ENCODE measurements around the gene POU2F1. TPM values are rescaled to one million over a fixed set of nuclear protein-coding genes. Genes with fewer than 3 reads are reported as not detected.

POU2F1 gene
- total RNA-seq, 5 donors from 2014 or later (not counting 1 experiment from before 2014, with no cell fraction given), result 15.1 to 34.5 (median 22.6) TPM

GRCh38 chr1:167184081-167184480, 36.6 kb upstream of the POU2F1 start:
- no peak overlapping the region for H3K27ac ChIP-seq (ENCODE audit: low read length)
- Mint-ChIP-seq H3K9me3 (no peaks in the 10 kb centered on the region), H3K27ac (no peak overlapping the region), H3K4me1 (no peaks in the 10 kb centered on the region), H3K4me3 (no peak overlapping the region), H3K27me3 (peaks cover 0 to 6% of the 10 kb centered on the region in 2 donors), H3K36me3 (no peaks in the 10 kb centered on the region)
- CTCF ChIA-PET, result no interaction called here
- H3K4me1 ChIP-seq (ENCODE audit: control insufficient read depth in 1 of 2, extremely low read depth in 1 of 2, insufficient read depth in 2 of 2, low read length in 2 of 2), result no peaks in the 10 kb centered on the region
- H3K9me3 ChIP-seq, result no peaks in the 10 kb centered on the region
- no peaks in the 10 kb centered on the region for H3K36me3 ChIP-seq (ENCODE audit: control insufficient read depth in 2 of 2, extremely low read depth in 1 of 2, insufficient read depth in 1 of 2, low read length in 1 of 2)
- POLR2A ChIA-PET, result no interaction called here
- ATAC-seq (replicated peaks in 1 of 4) (no peak), DNase-seq (no peak)
- H3K4me3 ChIP-seq (ENCODE audit: control insufficient read depth in 1 of 2, extremely low read depth in 1 of 2, low read length in 1 of 2), result no peak overlapping the region
- H3K27me3 ChIP-seq (replicated peaks in 1 of 2; ENCODE audit: control insufficient read depth in 2 of 2, extremely low read depth in 1 of 2, insufficient read depth in 2 of 2, low read length in 1 of 2), result no peaks in the 10 kb centered on the region
- WGBS (ENCODE audit: insufficient coverage), result no CpG with 5 or more reads among the region's 2 CpGs

DNA sequence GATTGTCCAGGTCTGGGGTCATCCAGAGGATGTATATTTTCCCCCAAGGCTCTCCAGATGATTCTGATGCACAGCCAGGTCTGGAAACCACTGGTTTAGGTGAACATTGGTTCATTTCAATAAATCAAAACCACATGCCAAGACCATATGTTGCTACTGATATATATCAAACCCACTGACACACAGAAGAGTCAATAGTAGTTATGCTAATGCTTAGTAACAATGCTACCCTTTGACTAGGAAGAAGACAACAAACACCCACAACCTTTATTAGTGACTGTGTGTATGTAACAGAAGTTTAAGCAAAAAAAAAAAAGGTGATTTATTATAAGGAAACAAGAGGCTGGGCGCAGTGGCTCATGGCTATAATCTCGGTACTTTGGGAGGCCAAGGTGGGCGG, 35.6 kb upstream of the POU2F1 start:
- Histone ChIP-seq H3K4me1 (ENCODE audit: control insufficient read depth in 1 of 2, extremely low read depth in 1 of 2, insufficient read depth in 2 of 2, low read length in 2 of 2) (no peaks in the 10 kb centered on the region), H3K27ac (ENCODE audit: low read length) (no peak overlapping the region), H3K4me3 (ENCODE audit: control insufficient read depth in 1 of 2, extremely low read depth in 1 of 2, low read length in 1 of 2) (no peak overlapping the region), H3K36me3 (ENCODE audit: control insufficient read depth in 2 of 2, extremely low read depth in 1 of 2, insufficient read depth in 1 of 2, low read length in 1 of 2) (no peaks in the 10 kb centered on the region), H3K27me3 (replicated peaks in 1 of 2; ENCODE audit: control insufficient read depth in 2 of 2, extremely low read depth in 1 of 2, insufficient read depth in 2 of 2, low read length in 1 of 2) (no peaks in the 10 kb centered on the region), H3K9me3 (no peaks in the 10 kb centered on the region)
- Mint-ChIP-seq H3K27me3 (peaks cover 0 to 7% of the 10 kb centered on the region in 2 donors), H3K9me3 (no peaks in the 10 kb centered on the region), H3K27ac (no peak overlapping the region), H3K4me3 (no peak overlapping the region), H3K4me1 (no peaks in the 10 kb centered on the region), H3K36me3 (no peaks in the 10 kb centered on the region)
- no CpG with 5 or more reads among the region's 3 CpGs for WGBS (ENCODE audit: insufficient coverage)
- DNase-seq (no peak), ATAC-seq (replicated peaks in 1 of 4) (no peak)
- CTCF ChIA-PET, result no interaction called here
- POLR2A ChIA-PET, result no interaction called here

GRCh38 chr1:167185974-167186657, 34.6 kb upstream of the POU2F1 start:
- ChIA-PET CTCF (no interaction called here), POLR2A (no interaction called here)
- peaks cover 0 to 6% of the 10 kb centered on the region in 2 experiments for H3K27me3 ChIP-seq (replicated peaks in 1 of 2; ENCODE audit: control insufficient read depth in 2 of 2, extremely low read depth in 1 of 2, insufficient read depth in 2 of 2, low read length in 1 of 2)
- H3K27ac Mint-ChIP-seq, result no peak overlapping the region
- ATAC-seq (replicated peaks in 1 of 4) (no peak), DNase-seq (no peak)
- no peak overlapping the region for H3K4me3 Mint-ChIP-seq
- H3K36me3 ChIP-seq (ENCODE audit: control insufficient read depth in 2 of 2, extremely low read depth in 1 of 2, insufficient read depth in 1 of 2, low read length in 1 of 2), result no peaks in the 10 kb centered on the region
- peaks cover 4 to 15% of the 10 kb centered on the region in 2 donors for H3K27me3 Mint-ChIP-seq
- H3K4me3 ChIP-seq (ENCODE audit: control insufficient read depth in 1 of 2, extremely low read depth in 1 of 2, low read length in 1 of 2), result no peak overlapping the region
- WGBS (ENCODE audit: insufficient coverage), result 94% methylated on average over 3 of the region's 6 CpGs
- H3K27ac ChIP-seq (ENCODE audit: low read length), result no peak overlapping the region
- H3K9me3 Mint-ChIP-seq, result no peaks in the 10 kb centered on the region
- H3K9me3 ChIP-seq, result no peaks in the 10 kb centered on the region
- no peaks in the 10 kb centered on the region for H3K4me1 Mint-ChIP-seq
- no peaks in the 10 kb centered on the region for H3K36me3 Mint-ChIP-seq
- H3K4me1 ChIP-seq (ENCODE audit: control insufficient read depth in 1 of 2, extremely low read depth in 1 of 2, insufficient read depth in 2 of 2, low read length in 2 of 2), result no peaks in the 10 kb centered on the region

- H3K4me1 Mint-ChIP-seq, result no peaks in the 10 kb centered on the region
- Histone ChIP-seq H3K4me1 (ENCODE audit: control insufficient read depth in 1 of 2, extremely low read depth in 1 of 2, insufficient read depth in 2 of 2, low read length in 2 of 2) (no peaks in the 10 kb centered on the region), H3K27ac (ENCODE audit: low read length) (no peak overlapping the region), H3K4me3 (ENCODE audit: control insufficient read depth in 1 of 2, extremely low read depth in 1 of 2, low read length in 1 of 2) (no peak overlapping the region), H3K27me3 (replicated peaks in 1 of 2; ENCODE audit: control insufficient read depth in 2 of 2, extremely low read depth in 1 of 2, insufficient read depth in 2 of 2, low read length in 1 of 2) (peaks cover 0 to 6% of the 10 kb centered on the region in 2 experiments), H3K9me3 (no peaks in the 10 kb centered on the region), H3K36me3 (ENCODE audit: control insufficient read depth in 2 of 2, extremely low read depth in 1 of 2, insufficient read depth in 1 of 2, low read length in 1 of 2) (no peaks in the 10 kb centered on the region)
- peaks cover 4 to 15% of the 10 kb centered on the region in 2 donors for H3K27me3 Mint-ChIP-seq
- CTCF ChIA-PET, result interaction anchor here in 1 of 2 donors (0.9 kb wide), 1 partner anchor 11 kb away, joined by 3 read pairs; no protein-coding TSS in a partner anchor
- H3K36me3 Mint-ChIP-seq, result no peaks in the 10 kb centered on the region
- H3K9me3 Mint-ChIP-seq, result no peaks in the 10 kb centered on the region
- H3K4me3 Mint-ChIP-seq, result no peak overlapping the region
- DNase-seq, result no peak
- ATAC-seq (replicated peaks in 1 of 4), result no peak
- WGBS (ENCODE audit: insufficient coverage), result no CpG with 5 or more reads among the region's 2 CpGs
- POLR2A ChIA-PET, result no interaction called here
- no peak overlapping the region for H3K27ac Mint-ChIP-seq
These were observed 33.9 kb upstream of the POU2F1 start for GRCh38 chr1:167186771-167187170.

DNA sequence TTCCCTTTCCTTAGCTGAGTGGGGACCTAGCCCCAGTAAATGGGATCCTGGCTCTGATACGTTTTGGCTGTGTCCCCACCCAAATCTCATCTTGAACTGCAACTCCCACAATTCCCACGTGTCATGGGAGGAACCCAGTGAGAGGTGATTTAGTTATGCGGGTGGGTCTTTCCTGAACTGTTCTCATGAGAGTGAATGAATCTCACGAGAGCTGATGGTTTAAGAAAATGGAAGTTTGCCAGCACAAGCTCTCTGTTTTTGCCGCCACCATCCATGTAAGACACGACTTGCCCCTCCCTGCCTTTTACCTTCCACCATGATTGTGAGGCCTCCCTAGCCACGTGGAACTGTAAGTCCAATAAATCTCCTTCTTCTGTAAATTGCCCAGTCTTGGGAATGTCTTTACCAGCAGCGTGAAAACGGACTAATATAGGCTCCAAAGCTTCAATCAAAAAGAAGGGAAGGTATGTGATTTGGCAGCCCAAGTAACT, 29.9 kb upstream of the POU2F1 start:
- Mint-ChIP-seq H3K27me3 (peaks cover 4 to 15% of the 10 kb centered on the region in 2 donors), H3K27ac (peak overlapping the region in 1 of 2 donors; percentile 32), H3K4me1 (no peaks in the 10 kb centered on the region), H3K36me3 (no peaks in the 10 kb centered on the region), H3K9me3 (peaks cover 0 to 4% (median 3%) of the 10 kb centered on the region in 3 donors), H3K4me3 (no peak overlapping the region)
- ATAC-seq (replicated peaks in 1 of 4) (no peak), DNase-seq (no peak)
- ChIA-PET POLR2A (no interaction called here), CTCF (interaction anchor here in 1 of 2 donors (0.6 kb wide), 1 partner anchor 318 kb away, joined by 6 read pairs; no protein-coding TSS in a partner anchor)
- Histone ChIP-seq H3K36me3 (ENCODE audit: control insufficient read depth in 2 of 2, extremely low read depth in 1 of 2, insufficient read depth in 1 of 2, low read length in 1 of 2) (no peaks in the 10 kb centered on the region), H3K4me3 (ENCODE audit: control insufficient read depth in 1 of 2, extremely low read depth in 1 of 2, low read length in 1 of 2) (no peak overlapping the region), H3K4me1 (ENCODE audit: control insufficient read depth in 1 of 2, extremely low read depth in 1 of 2, insufficient read depth in 2 of 2, low read length in 2 of 2) (no peaks in the 10 kb centered on the region), H3K27me3 (replicated peaks in 1 of 2; ENCODE audit: control insufficient read depth in 2 of 2, extremely low read depth in 1 of 2, insufficient read depth in 2 of 2, low read length in 1 of 2) (peaks cover 0 to 6% of the 10 kb centered on the region in 2 experiments), H3K27ac (ENCODE audit: low read length) (no peak overlapping the region), H3K9me3 (no peaks in the 10 kb centered on the region)
- no CpG with 5 or more reads among the region's 9 CpGs for WGBS (ENCODE audit: insufficient coverage)

DNA sequence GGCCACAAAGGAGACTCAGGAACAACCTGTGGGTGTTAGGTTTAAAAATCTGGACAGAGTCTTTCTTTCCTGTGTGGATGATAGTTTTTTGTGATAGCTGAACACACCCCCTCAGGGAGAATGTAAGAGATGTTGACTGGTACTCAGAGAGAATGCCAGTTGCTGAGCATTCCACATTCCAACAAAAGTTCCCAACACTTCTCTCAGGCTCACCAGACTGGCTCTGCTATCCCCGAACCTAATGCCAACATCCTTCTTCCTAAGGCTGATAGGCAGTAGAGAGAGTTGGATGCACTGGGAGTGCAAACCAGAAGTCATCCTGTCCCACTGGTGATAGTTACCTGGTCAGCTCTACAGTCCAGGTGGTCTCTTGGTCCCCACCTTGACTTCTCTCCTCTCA, 28.7 kb upstream of the POU2F1 start:
- H3K27me3 ChIP-seq (replicated peaks in 1 of 2; ENCODE audit: control insufficient read depth in 2 of 2, extremely low read depth in 1 of 2, insufficient read depth in 2 of 2, low read length in 1 of 2), result peaks cover 0 to 6% of the 10 kb centered on the region in 2 experiments
- ChIA-PET CTCF (no interaction called here), POLR2A (no interaction called here)
- no peak overlapping the region for H3K27ac ChIP-seq (ENCODE audit: low read length)
- Mint-ChIP-seq H3K4me1 (no peaks in the 10 kb centered on the region), H3K36me3 (no peaks in the 10 kb centered on the region), H3K27me3 (peaks cover 4 to 15% of the 10 kb centered on the region in 2 donors), H3K9me3 (peaks cover 0 to 4% (median 3%) of the 10 kb centered on the region in 3 donors), H3K27ac (no peak overlapping the region), H3K4me3 (no peak overlapping the region)
- no peaks in the 10 kb centered on the region for H3K36me3 ChIP-seq (ENCODE audit: control insufficient read depth in 2 of 2, extremely low read depth in 1 of 2, insufficient read depth in 1 of 2, low read length in 1 of 2)
- DNase-seq (no peak), ATAC-seq (replicated peaks in 1 of 4) (no peak)
- no peaks in the 10 kb centered on the region for H3K9me3 ChIP-seq
- WGBS (ENCODE audit: insufficient coverage), result no CpG with 5 or more reads among the region's 1 CpG
- no peak overlapping the region for H3K4me3 ChIP-seq (ENCODE audit: control insufficient read depth in 1 of 2, extremely low read depth in 1 of 2, low read length in 1 of 2)
- H3K4me1 ChIP-seq (ENCODE audit: control insufficient read depth in 1 of 2, extremely low read depth in 1 of 2, insufficient read depth in 2 of 2, low read length in 2 of 2), result no peaks in the 10 kb centered on the region

All from T-cell (primary cell).